SJSA1 (cell line): ENCODE results near the gene NACC1. TPM values are rescaled to one million over a fixed set of nuclear protein-coding genes. Genes with fewer than 3 reads are reported as not detected.
A peak's percentile ranks its signal among the peaks of the same experiment; 100 is the strongest.
"Not testable (repeated sequence)": the region's sequence is repeated elsewhere in the genome, so short reads cannot be mapped to it uniquely, and the experiment has no call there.

Experiments used
- DNase-seq, 2 experiments: peaks; one replicate each; pipeline ENCODE4 v3.0.0-alpha.2; 2015 to 2020; ENCODE audit warnings: low spot score in 2 of 2, low read depth in 1 of 2
- H3K27ac ChIP-seq: fragments of 250-450 bp; sonication (Bioruptor Pico); 2 replicates; pipeline ENCODE4 v1.5.1; 2020; ENCODE audit warnings: mild to moderate bottlenecking, moderate library complexity
- H3K27me3 ChIP-seq: fragments of 250-450 bp; sonication (Bioruptor Pico); replicated peaks from 2 replicates; pipeline ENCODE4 v1.5.1; 2020; ENCODE audit warnings: mild to moderate bottlenecking, moderate library complexity
- H3K36me3 ChIP-seq: fragments of 250-450 bp; sonication (Bioruptor Pico); 2 replicates; pipeline ENCODE4 v1.5.1; 2020; ENCODE audit warnings: mild to moderate bottlenecking
- H3K4me1 ChIP-seq: fragments of 250-450 bp; sonication (Bioruptor Pico); replicated peaks from 2 replicates; pipeline ENCODE4 v1.6.1; 2021; ENCODE audit warnings: mild to moderate bottlenecking
- H3K4me3 ChIP-seq: fragments of 250-450 bp; sonication (Bioruptor Pico); 2 replicates; pipeline ENCODE4 v1.5.1; 2020; ENCODE audit warnings: mild to moderate bottlenecking
- H3K9me3 ChIP-seq: fragments of 250-450 bp; sonication (Bioruptor Pico); replicated peaks from 2 replicates; pipeline ENCODE4 v1.5.1; 2020; ENCODE audit warnings: mild to moderate bottlenecking
- total RNA-seq: library from RNA; depleted of rRNA; stranded (reverse); fragments of >200 nt; shearing (Covaris generic); gene quantifications from 2 replicates; pipeline ENCODE4 v1.2.3, GENCODE V29; 2014

The NACC1 gene
- total RNA-seq, 1 experiment from 2014 or later = 75.9 TPM

DNA sequence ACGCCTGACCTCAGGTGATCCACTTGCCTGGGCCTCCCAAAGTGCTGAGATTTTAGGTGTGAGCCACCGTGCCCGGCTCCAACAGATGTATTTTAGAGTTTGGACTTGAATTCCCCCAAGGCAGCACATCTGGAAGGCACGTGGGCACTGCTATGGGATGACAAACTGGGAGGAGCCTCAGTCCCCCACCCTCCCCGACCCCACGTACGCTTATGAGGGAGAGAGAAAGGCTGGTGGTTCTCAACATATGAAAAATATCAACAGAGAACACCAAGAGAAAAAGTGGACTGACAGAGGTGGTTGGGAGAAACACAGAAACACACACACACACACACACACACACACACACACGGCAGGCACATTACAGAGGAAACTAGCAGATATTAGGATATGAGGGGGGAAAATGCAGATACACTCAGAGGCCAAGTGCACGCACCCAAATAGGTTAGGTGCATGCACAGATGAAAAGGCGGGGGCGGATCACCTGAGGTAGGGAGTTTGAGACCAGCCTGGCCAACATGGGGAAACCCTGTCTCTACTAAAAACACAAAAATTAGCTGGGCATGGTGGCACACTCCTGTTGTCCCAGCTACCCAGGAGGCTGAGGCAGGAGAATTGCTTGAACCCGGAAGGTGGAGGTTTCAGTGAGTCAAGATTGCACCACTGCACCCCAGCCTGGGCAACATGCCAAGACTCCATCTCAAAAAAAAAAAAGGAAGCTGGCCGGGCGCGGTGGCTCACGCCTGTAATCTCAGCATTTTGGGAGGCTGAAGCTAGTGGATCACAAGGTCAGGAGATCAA, 28.9 kb downstream of the NACC1 start:
- Histone ChIP-seq H3K36me3 (peaks cover 29% of the 10 kb centered on the region), H3K4me1 (peaks cover 29% of the 10 kb centered on the region), H3K27me3 (no peaks in the 10 kb centered on the region), H3K9me3 (no peaks in the 10 kb centered on the region; the same call in 1 of the 2 replicates), H3K4me3 (no peak overlapping the region), H3K27ac (no peak overlapping the region)
- no peak for DNase-seq

- peak overlapping the region; percentile 76 for H3K4me3 ChIP-seq
- not testable (repeated sequence) for H3K27me3 ChIP-seq, H3K9me3 ChIP-seq, DNase-seq, H3K27ac ChIP-seq
- peaks cover 31% of the 10 kb centered on the region for H3K36me3 ChIP-seq
- peaks cover 17% of the 10 kb centered on the region for H3K4me1 ChIP-seq
These were observed 31.1 kb downstream of the NACC1 start for GRCh38 chr19:13149173-13149627.

GRCh38 chr19:13149628-13150186, 31.6 kb downstream of the NACC1 start:
- Histone ChIP-seq H3K4me3 (peak overlapping the region; percentile 76), H3K9me3 (no peaks in the 10 kb centered on the region; the same call in 1 of the 2 replicates), H3K4me1 (peaks cover 15% of the 10 kb centered on the region), H3K27ac (peak overlapping the region; percentile 70), H3K36me3 (peaks cover 31% of the 10 kb centered on the region), H3K27me3 (no peaks in the 10 kb centered on the region)
- DNase-seq = no peak

DNA sequence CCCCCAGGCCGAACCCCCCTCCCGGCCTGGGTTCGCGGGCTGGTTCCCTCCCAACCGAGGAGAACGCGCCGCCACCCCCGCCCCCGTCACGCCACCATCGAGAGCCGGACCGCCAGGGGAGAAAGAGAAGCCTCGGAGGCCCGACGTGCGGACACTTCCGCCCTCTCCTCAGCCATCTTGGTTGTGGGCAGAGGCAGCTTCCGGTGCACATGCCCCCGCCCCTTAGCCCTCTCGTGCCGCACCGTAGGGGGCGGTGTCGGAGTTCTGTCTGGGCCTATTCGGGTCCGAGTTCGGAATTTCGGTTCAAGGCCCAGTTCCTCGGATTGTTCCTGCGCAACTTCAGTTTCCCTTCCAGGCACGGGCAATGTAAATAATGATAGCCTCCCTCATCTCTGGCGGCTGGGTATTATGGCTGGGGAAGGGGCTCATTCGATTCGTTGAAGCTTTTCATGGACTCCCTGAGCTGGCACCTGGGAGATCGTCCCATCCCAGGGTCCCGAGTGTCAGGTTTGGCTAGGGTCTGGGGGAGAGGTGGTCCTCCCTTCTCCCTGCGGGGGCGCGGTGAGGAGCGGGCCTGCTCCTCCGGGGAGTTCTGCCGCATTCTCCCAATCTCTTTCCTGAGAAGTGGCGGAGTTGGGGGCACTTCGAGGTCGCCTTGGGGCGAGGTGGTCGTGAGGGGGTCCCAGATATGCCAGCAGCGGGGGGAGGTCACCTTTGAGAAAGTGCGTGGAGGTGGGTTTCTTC, 32.3 kb downstream of the NACC1 start, which contains the start of the genes IER2 and STX10:
Gene IER2 (plus strand): TSS at position 225 of the 744 bp plus-strand sequence. CDS start 2,776 bp downstream, outside the sequence.
Gene STX10 (minus strand): TSS at position 189 of the 744 bp plus-strand sequence. CDS start 202 bp downstream, outside the sequence.
- Histone ChIP-seq H3K9me3 (no peaks in the 10 kb centered on the region; the same call in 1 of the 2 replicates), H3K36me3 (peaks cover 31% of the 10 kb centered on the region), H3K27ac (peak within 1 kb of the TSS; percentile 70), H3K4me1 (peaks cover 22% of the 10 kb centered on the region), H3K4me3 (peak within 1 kb of the TSS; percentile 76), H3K27me3 (no peaks in the 10 kb centered on the region)
- DNase-seq = peak; percentile 93 to 96

DNA sequence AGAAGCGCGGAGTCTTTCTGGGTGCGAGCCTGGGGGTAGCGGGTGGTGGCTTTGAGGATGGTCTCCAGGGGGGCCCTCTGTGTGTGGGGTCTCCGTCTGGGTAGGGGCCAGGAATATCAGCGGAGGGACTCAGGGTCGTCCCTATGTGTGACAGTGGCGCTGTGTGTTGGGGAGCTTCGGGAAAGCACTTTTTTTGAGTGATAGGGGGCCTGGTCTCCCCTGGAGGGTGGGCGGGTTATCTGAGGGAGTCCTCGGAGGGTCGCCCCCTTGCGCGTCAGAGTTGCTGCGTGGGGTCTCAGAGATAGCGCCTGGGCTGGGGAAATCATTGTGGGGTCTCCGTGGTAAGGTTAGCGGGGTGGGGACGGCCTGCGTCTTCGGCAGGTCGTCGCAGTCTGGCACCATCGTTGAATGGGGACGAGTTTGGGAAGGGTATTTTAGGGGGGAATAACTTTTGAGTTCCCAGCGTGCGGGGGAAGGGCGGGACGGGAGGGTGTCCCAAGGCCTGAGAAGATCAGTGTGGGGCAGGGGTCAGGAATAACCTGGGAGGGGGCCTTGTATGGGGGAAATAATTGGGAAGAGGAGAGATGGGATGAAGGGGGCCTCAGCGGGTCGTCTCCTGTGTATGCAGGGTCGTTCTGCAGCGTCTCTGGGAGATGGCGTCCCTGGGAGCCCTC, 33.0 kb downstream of the NACC1 start:
- peak in 1 of 2 experiments; percentile 33 for DNase-seq
- peak overlapping the region; percentile 70 for H3K27ac ChIP-seq
- H3K36me3 ChIP-seq = peaks cover 30% of the 10 kb centered on the region
- H3K27me3 ChIP-seq = no peaks in the 10 kb centered on the region
- H3K9me3 ChIP-seq = no peaks in the 10 kb centered on the region; the same call in 1 of the 2 replicates
- H3K4me3 ChIP-seq = peak overlapping the region; percentile 76
- peaks cover 27% of the 10 kb centered on the region for H3K4me1 ChIP-seq

DNA sequence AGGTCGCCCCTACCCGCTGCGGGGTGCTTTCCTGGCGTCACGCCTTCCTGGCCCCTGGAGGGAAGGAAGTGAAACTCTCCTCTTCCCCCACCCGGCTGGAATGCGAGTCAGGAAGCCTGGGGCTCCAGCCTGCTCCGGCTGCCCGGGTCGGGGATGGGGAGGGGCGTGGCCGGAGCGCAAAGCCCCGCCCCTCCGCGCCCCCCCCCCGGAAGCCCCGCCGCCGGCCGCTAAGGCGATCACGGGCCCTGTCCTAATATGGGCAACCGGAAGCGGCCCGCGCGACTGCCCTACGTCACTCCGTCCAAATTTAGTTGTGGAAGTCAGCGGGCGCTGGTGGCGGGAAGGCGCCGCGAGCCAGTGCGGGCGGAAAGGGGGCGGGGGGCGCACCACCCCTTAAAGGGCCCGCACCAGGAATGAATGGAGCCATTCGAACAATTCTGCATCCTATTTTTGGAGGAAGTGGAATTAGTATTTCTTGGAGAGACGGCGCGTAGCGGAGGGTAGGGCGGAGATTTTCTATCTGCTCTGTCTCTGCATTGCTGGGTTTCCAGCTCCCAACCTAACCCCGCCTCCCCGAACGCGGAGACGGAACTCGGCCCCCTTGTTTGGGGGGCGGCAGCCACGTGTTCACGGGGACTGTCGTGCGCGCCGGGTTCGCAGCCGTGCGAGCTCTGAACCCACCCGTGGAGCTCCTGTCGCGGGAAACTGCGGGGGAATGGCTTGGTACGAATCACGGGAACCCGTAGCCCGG, 33.7 kb downstream of the NACC1 start:
- Histone ChIP-seq H3K9me3 (no peaks in the 10 kb centered on the region; the same call in 1 of the 2 replicates), H3K36me3 (peaks cover 26% of the 10 kb centered on the region), H3K27ac (peak overlapping the region; percentile 78)

GRCh38 chr19:13152356-13152973, 34.4 kb downstream of the NACC1 start:
- Histone ChIP-seq H3K4me1 (peaks cover 27% of the 10 kb centered on the region), H3K4me3 (peak overlapping the region; percentile 76), H3K27me3 (no peaks in the 10 kb centered on the region), H3K27ac (peak overlapping the region; percentile 78), H3K36me3 (peaks cover 26% of the 10 kb centered on the region), H3K9me3 (no peaks in the 10 kb centered on the region; the same call in 1 of the 2 replicates)
- DNase-seq = no peak

More for the DNA sequence above, 33.7 kb downstream of the NACC1 start:
- DNase-seq = peak; percentile 97
- peak overlapping the region; percentile 76 for H3K4me3 ChIP-seq
- H3K4me1 ChIP-seq = peaks cover 27% of the 10 kb centered on the region
- no peaks in the 10 kb centered on the region for H3K27me3 ChIP-seq

- peak overlapping the region; percentile 76 for H3K4me3 ChIP-seq
- peaks cover 27% of the 10 kb centered on the region for H3K4me1 ChIP-seq
- DNase-seq = peak; percentile 97 to 98
- peaks cover 26% of the 10 kb centered on the region for H3K36me3 ChIP-seq
- H3K27me3 ChIP-seq = no peaks in the 10 kb centered on the region
- peak overlapping the region; percentile 78 for H3K27ac ChIP-seq
- no peaks in the 10 kb centered on the region; the same call in 1 of the 2 replicates for H3K9me3 ChIP-seq
These were observed 35.0 kb downstream of the NACC1 start for GRCh38 chr19:13152974-13153568.

- Histone ChIP-seq H3K4me3 (peak overlapping the region; percentile 76), H3K27ac (peak overlapping the region; percentile 78), H3K27me3 (no peaks in the 10 kb centered on the region), H3K4me1 (peaks cover 27% of the 10 kb centered on the region), H3K9me3 (no peaks in the 10 kb centered on the region; the same call in 1 of the 2 replicates), H3K36me3 (peaks cover 26% of the 10 kb centered on the region)
- peak in 1 of 2 experiments; percentile 64 for DNase-seq
These were observed 35.6 kb downstream of the NACC1 start for GRCh38 chr19:13153569-13154240.

DNA sequence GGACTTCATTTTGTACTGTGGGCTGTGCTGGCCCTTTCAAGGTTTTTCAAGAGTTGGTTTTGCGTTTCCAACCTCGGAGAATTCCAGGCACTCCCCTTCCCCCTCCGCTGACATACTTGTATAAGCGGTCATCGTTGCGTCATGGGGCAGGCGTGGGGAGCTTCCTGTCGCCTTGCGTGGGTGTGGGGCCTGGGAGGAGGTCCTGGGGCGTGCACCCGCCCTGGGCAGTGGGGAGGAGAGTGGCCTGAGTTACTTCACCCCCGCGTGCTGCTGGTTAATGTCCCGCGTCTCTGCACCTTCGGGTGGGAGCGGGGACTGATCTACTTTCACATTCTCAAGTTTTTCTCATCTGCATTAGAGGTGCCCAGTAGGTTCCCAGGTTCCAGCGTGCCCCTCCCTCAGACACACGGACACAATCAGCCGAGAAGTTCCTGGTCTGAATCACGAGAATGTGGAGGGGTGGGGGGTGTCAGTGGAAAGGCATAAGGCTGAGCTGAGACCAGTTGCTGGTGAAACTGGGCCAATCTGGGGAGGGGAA, 36.2 kb downstream of the NACC1 start:
- H3K27me3 ChIP-seq = no peaks in the 10 kb centered on the region
- peak overlapping the region; percentile 76 for H3K4me3 ChIP-seq
- peaks cover 27% of the 10 kb centered on the region for H3K4me1 ChIP-seq
- H3K27ac ChIP-seq = peak overlapping the region; percentile 78
- H3K9me3 ChIP-seq = no peaks in the 10 kb centered on the region; the same call in 1 of the 2 replicates
- peaks cover 26% of the 10 kb centered on the region for H3K36me3 ChIP-seq
- peak; percentile 88 to 92 for DNase-seq

- Histone ChIP-seq H3K4me3 (peak overlapping the region; percentile 76), H3K4me1 (peaks cover 22% of the 10 kb centered on the region), H3K9me3 (no peaks in the 10 kb centered on the region), H3K27ac (peak overlapping the region; percentile 78), H3K27me3 (no peaks in the 10 kb centered on the region), H3K36me3 (peaks cover 26% of the 10 kb centered on the region)
- peak in 1 of 2 experiments; percentile 60 for DNase-seq
These were observed 36.9 kb downstream of the NACC1 start for GRCh38 chr19:13154911-13155471.
